ENCODE results near the gene NYNRIN. TPM values are rescaled to one million over a fixed set of nuclear protein-coding genes. Genes with fewer than 3 reads are reported as not detected.
A peak's percentile ranks its signal among the peaks of the same experiment; 100 is the strongest.

The NYNRIN gene
- total RNA-seq, 4 donors from 2014 or later: 18.5 to 43.6 (median 29.8) TPM

GRCh38 chr14:24379907-24380730 lies 18.7 kb upstream of the NYNRIN start:
- no peaks in the 10 kb centered on the region for H3K9me3 ChIP-seq
- 83% methylated on average over 15 of the region's 15 CpGs for WGBS

GRCh38 chr14:24381363-24382063 lies 17.3 kb upstream of the NYNRIN start:
- no peak for DNase-seq (ENCODE audit: low spot score in 2 of 2)
- H3K36me3 ChIP-seq: no peaks in the 10 kb centered on the region

More at GRCh38 chr14:24379907-24380730, 18.7 kb upstream of the NYNRIN start:
- H3K27me3 ChIP-seq: no peaks in the 10 kb centered on the region
- no peaks in the 10 kb centered on the region for H3K36me3 ChIP-seq
- H3K27ac ChIP-seq: no peak overlapping the region
- H3K4me1 ChIP-seq: peaks cover 44% of the 10 kb centered on the region
- TF ChIP-seq POLR2AphosphoS5 (IDR thresholded peaks at IDR 0.05) (no peak), POLR2A (IDR thresholded peaks at IDR 0.05) (no peak), CTCF (IDR thresholded peaks at IDR 0.05) (no peak), EP300 (IDR thresholded peaks at IDR 0.05) (no peak)
- H3K4me3 ChIP-seq: no peak overlapping the region
- DNase-seq (ENCODE audit: low spot score in 2 of 2): no peak

GRCh38 chr14:24382064-24382371 lies 16.8 kb upstream of the NYNRIN start:
- 46% methylated on average over 4 of the region's 4 CpGs for whole genome bisulfite sequencing
- H3K4me1 ChIP-seq: peaks cover 44% of the 10 kb centered on the region

More at GRCh38 chr14:24381363-24382063, 17.3 kb upstream of the NYNRIN start:
- H3K4me3 ChIP-seq: no peak overlapping the region
- WGBS: 57% methylated on average over 8 of the region's 8 CpGs
- H3K4me1 ChIP-seq: peaks cover 44% of the 10 kb centered on the region
- TF ChIP-seq POLR2AphosphoS5 (IDR thresholded peaks at IDR 0.05) (no peak), POLR2A (IDR thresholded peaks at IDR 0.05) (no peak), EP300 (IDR thresholded peaks at IDR 0.05) (no peak), CTCF (IDR thresholded peaks at IDR 0.05) (no peak)
- H3K27ac ChIP-seq: peak overlapping the region; percentile 24
- H3K27me3 ChIP-seq: no peaks in the 10 kb centered on the region
- no peaks in the 10 kb centered on the region for H3K9me3 ChIP-seq

GRCh38 chr14:24384169-24384568 lies 14.6 kb upstream of the NYNRIN start:
- WGBS: 80% methylated on average over 4 of the region's 4 CpGs
- no peak overlapping the region for H3K27ac ChIP-seq

More at GRCh38 chr14:24382064-24382371, 16.8 kb upstream of the NYNRIN start:
- Histone ChIP-seq H3K9me3 (no peaks in the 10 kb centered on the region), H3K4me3 (no peak overlapping the region), H3K36me3 (no peaks in the 10 kb centered on the region), H3K27ac (peak overlapping the region; percentile 24), H3K27me3 (no peaks in the 10 kb centered on the region)
- no peak for DNase-seq (ENCODE audit: low spot score in 2 of 2)
- TF ChIP-seq POLR2AphosphoS5 (IDR thresholded peaks at IDR 0.05) (no peak), CTCF (IDR thresholded peaks at IDR 0.05) (no peak), EP300 (IDR thresholded peaks at IDR 0.05) (no peak), POLR2A (IDR thresholded peaks at IDR 0.05) (no peak)

More at GRCh38 chr14:24384169-24384568, 14.6 kb upstream of the NYNRIN start:
- H3K27me3 ChIP-seq: no peaks in the 10 kb centered on the region
- no peaks in the 10 kb centered on the region for H3K36me3 ChIP-seq
- no peaks in the 10 kb centered on the region for H3K9me3 ChIP-seq
- TF ChIP-seq EP300 (IDR thresholded peaks at IDR 0.05) (no peak), POLR2AphosphoS5 (IDR thresholded peaks at IDR 0.05) (no peak), CTCF (IDR thresholded peaks at IDR 0.05) (no peak), POLR2A (IDR thresholded peaks at IDR 0.05) (no peak)
- no peak for DNase-seq (ENCODE audit: low spot score in 2 of 2)
- no peak overlapping the region for H3K4me3 ChIP-seq
- peaks cover 28% of the 10 kb centered on the region for H3K4me1 ChIP-seq
